ENCODE measurements around the gene LAMB2. TPM values are rescaled to one million over a fixed set of nuclear protein-coding genes. Genes with fewer than 3 reads are reported as not detected.

The LAMB2 gene
- total RNA-seq, 1 donor from 2014 or later = not detected

GRCh38 chr3:49166752-49167556 is 34.1 kb upstream of the LAMB2 start:
- peak overlapping the region; percentile 90 for H3K27ac Mint-ChIP-seq
- H3K27me3 Mint-ChIP-seq = no peaks in the 10 kb centered on the region
- intact Hi-C loops (cut with micrococcal nuclease) = loop anchor here (2.0 to 10.0 kb wide), 2 partner anchors 72 to 178 kb away; partner anchors contain the start of genes QRICH1 and USP4
- peaks cover 37% of the 10 kb centered on the region for H3K36me3 Mint-ChIP-seq (ENCODE audit: low read depth)
- no peak for DNase-seq
- H3K4me1 Mint-ChIP-seq = peaks cover 27% of the 10 kb centered on the region
- H3K4me3 Mint-ChIP-seq = peak overlapping the region; percentile 88
- H3K9me3 Mint-ChIP-seq = no peaks in the 10 kb centered on the region

DNA sequence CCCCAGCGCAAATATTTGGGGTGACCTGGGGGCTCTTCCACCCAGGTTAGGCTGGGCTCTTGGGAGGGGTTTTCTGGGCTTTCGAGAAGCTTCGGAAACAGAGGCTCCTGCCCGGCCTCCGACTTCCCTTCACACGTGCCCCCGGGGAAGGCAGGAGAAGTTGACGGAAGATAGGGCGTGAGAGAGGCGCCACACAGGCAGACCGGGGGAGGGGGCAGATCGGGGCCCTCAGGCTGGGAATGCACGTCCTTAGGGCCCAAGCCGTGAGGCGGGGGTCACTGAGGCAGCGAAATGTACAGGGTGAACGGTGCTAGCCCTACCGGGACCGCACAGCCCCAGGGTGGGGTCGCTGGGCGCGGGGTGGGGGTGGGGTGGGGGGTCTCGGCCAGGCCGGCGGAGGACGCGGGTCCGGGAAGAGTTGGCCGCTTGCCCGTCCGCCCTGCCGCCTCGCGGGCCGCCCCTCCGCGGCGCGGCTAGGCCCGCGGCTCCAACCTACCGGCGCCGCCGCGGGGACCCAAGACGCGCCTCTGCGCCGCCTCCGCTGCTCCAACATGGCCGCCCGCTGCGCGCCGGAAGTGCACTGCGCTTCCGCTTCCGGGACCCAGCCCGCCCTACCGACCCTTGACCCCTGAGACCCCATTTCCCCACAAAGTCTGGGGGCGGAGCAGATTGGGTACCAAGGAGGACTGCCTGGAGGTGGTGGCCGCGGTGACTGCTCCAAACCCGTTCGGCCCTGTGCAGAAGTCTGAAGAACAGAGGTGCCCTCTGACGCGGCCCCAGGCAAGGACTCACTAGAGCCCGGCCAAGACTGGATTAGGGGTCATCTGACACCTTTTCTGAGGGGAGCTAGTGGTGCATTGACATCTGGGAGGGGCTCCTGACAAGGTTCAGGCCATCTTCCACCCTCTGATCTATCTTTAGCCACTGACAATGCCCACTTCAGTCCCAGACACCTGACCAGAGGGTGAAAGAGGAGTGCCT is 33.2 kb upstream of the LAMB2 start, which contains the start of gene CCDC71:
CCDC71 (minus strand) TSS at position 561 of the 981 bp plus-strand sequence. CDS start 2,123 bp downstream, outside the sequence.
- Mint-ChIP-seq H3K27me3 (no peaks in the 10 kb centered on the region), H3K4me3 (peak within 1 kb of the TSS; percentile 95), H3K4me1 (peaks cover 24% of the 10 kb centered on the region), H3K9me3 (no peaks in the 10 kb centered on the region), H3K36me3 (ENCODE audit: low read depth) (peaks cover 38% of the 10 kb centered on the region), H3K27ac (peak within 1 kb of the TSS; percentile 92)
- peak; percentile 94 for DNase-seq
- intact Hi-C loops (cut with micrococcal nuclease) = loop anchor here (2.0 to 10.0 kb wide), 2 partner anchors 71 to 179 kb away; partner anchors contain the start of genes QRICH1 and USP4

- H3K27ac Mint-ChIP-seq = peak overlapping the region; percentile 92
- no peaks in the 10 kb centered on the region for H3K27me3 Mint-ChIP-seq
- intact Hi-C loops (cut with micrococcal nuclease) = loop anchor here (10.0 kb wide), 1 partner anchor 180 kb away; the partner anchor contains the start of gene USP4
- H3K36me3 Mint-ChIP-seq (ENCODE audit: low read depth) = peaks cover 38% of the 10 kb centered on the region
- no peaks in the 10 kb centered on the region for H3K9me3 Mint-ChIP-seq
- peak overlapping the region; percentile 95 for H3K4me3 Mint-ChIP-seq
- DNase-seq = no peak
- H3K4me1 Mint-ChIP-seq = peaks cover 21% of the 10 kb centered on the region
These were observed 32.3 kb upstream of the LAMB2 start for GRCh38 chr3:49164983-49165720.

DNA sequence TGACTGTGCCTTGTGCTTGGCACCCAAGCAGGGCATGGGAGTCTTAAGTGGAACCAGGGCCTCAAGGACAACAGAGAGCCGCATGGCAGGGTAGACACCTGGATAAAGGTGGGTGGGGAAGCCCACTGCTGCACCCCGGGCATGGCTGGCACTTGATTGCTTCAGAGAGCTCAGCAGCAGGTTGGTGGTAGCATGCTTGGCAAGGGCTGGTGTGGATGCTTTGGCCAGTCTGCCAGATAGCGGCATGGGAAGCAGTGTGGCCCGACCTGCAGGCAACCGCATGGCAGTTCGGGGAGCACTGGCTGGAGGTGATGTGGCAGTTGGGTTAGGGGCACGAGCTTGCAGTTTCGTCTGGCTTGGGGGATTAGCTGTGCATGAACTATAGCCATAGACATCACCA is 30.8 kb upstream of the LAMB2 start:
- DNase-seq = no peak
- Mint-ChIP-seq H3K27me3 (no peaks in the 10 kb centered on the region), H3K27ac (no peak overlapping the region), H3K4me3 (no peak overlapping the region), H3K4me1 (peaks cover 20% of the 10 kb centered on the region), H3K36me3 (ENCODE audit: low read depth) (peaks cover 43% of the 10 kb centered on the region), H3K9me3 (no peaks in the 10 kb centered on the region)
- intact Hi-C loops (cut with micrococcal nuclease) = loop anchor here (10.0 kb wide), 1 partner anchor 181 kb away; the partner anchor contains the start of gene USP4

DNA sequence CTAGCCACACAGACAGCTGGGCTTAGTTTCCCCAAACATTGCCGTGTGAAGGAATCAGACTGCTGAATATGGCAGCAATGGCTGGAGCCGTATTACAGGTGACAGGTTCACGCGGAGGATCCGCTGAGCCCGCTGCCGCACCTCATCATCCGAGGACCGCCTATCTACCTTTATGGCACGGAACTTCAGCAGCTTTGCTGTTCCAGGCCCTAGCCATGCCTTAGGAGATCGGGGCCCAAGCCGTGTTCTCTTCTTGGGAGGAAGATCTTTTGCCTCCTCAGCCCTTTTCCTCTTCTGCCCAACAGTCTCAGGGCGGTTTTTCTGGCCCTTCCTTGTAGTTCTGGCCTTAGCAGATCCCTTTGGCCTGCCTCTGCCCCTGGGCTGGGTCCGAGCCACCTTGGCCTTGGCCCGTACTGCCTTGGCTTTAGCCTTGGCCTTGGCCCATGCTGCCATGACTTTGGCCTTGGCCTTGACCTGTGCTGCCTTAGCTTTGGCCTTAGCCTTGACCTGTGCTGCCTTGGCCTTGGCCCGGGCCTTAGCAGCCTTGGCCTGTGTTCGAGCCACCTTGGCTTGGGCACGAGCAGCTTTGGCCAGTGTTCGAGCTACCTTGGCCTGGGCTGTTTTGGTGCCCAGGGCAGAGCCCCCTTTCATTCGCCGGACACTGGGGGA is 30.0 kb upstream of the LAMB2 start:
- peaks cover 43% of the 10 kb centered on the region for H3K36me3 Mint-ChIP-seq (ENCODE audit: low read depth)
- peaks cover 20% of the 10 kb centered on the region for H3K4me1 Mint-ChIP-seq
- H3K27ac Mint-ChIP-seq = no peak overlapping the region
- intact Hi-C loops (cut with micrococcal nuclease) = loop anchor here (10.0 kb wide), 1 partner anchor 182 kb away; the partner anchor contains the start of gene USP4
- DNase-seq = no peak
- H3K4me3 Mint-ChIP-seq = no peak overlapping the region
- no peaks in the 10 kb centered on the region for H3K27me3 Mint-ChIP-seq
- no peaks in the 10 kb centered on the region for H3K9me3 Mint-ChIP-seq

- intact Hi-C loops (cut with micrococcal nuclease) = loop anchor here (10.0 kb wide), 1 partner anchor 183 kb away; the partner anchor contains the start of gene USP4
- Mint-ChIP-seq H3K27me3 (no peaks in the 10 kb centered on the region), H3K27ac (peak overlapping the region; percentile 60), H3K4me1 (peaks cover 20% of the 10 kb centered on the region), H3K4me3 (no peak overlapping the region), H3K36me3 (ENCODE audit: low read depth) (peaks cover 43% of the 10 kb centered on the region), H3K9me3 (no peaks in the 10 kb centered on the region)
- no peak for DNase-seq
These were observed 29.1 kb upstream of the LAMB2 start for GRCh38 chr3:49161808-49162530.

- no peaks in the 10 kb centered on the region for H3K9me3 Mint-ChIP-seq
- no peak overlapping the region for H3K4me3 Mint-ChIP-seq
- peaks cover 39% of the 10 kb centered on the region for H3K36me3 Mint-ChIP-seq (ENCODE audit: low read depth)
- no peak overlapping the region for H3K27ac Mint-ChIP-seq
- no peak for DNase-seq
- intact Hi-C loops (cut with micrococcal nuclease) = loop anchor here (10.0 kb wide), 1 partner anchor 184 kb away; the partner anchor contains the start of gene USP4
- H3K27me3 Mint-ChIP-seq = no peaks in the 10 kb centered on the region
- H3K4me1 Mint-ChIP-seq = peaks cover 16% of the 10 kb centered on the region
These were observed 28.3 kb upstream of the LAMB2 start for GRCh38 chr3:49161197-49161596.

- Mint-ChIP-seq H3K4me1 (peaks cover 4% of the 10 kb centered on the region), H3K27ac (no peak overlapping the region), H3K27me3 (no peaks in the 10 kb centered on the region), H3K36me3 (ENCODE audit: low read depth) (peaks cover 19% of the 10 kb centered on the region), H3K9me3 (no peaks in the 10 kb centered on the region), H3K4me3 (no peak overlapping the region)
- no peak for DNase-seq
- intact Hi-C loops (cut with micrococcal nuclease) = loop anchor here (2.0 kb wide), 1 partner anchor 170 kb away; no protein-coding TSS in a partner anchor
These were observed 25.9 kb upstream of the LAMB2 start for GRCh38 chr3:49158792-49159191.

- H3K27ac Mint-ChIP-seq = no peak overlapping the region
- no peak overlapping the region for H3K4me3 Mint-ChIP-seq
- H3K27me3 Mint-ChIP-seq = no peaks in the 10 kb centered on the region
- H3K9me3 Mint-ChIP-seq = no peaks in the 10 kb centered on the region
- peak; percentile 88 for DNase-seq
- peaks cover 3% of the 10 kb centered on the region for H3K4me1 Mint-ChIP-seq
- intact Hi-C loops (cut with micrococcal nuclease) = loop anchor here (2.0 kb wide), 1 partner anchor 169 kb away; no protein-coding TSS in a partner anchor
- H3K36me3 Mint-ChIP-seq (ENCODE audit: low read depth) = peaks cover 13% of the 10 kb centered on the region
These were observed 25.4 kb upstream of the LAMB2 start for GRCh38 chr3:49158103-49158709.

- H3K27ac Mint-ChIP-seq = no peak overlapping the region
- no peak overlapping the region for H3K4me3 Mint-ChIP-seq
- peaks cover 7% of the 10 kb centered on the region for H3K36me3 Mint-ChIP-seq (ENCODE audit: low read depth)
- H3K4me1 Mint-ChIP-seq = peaks cover 2% of the 10 kb centered on the region
- no peak for DNase-seq
- intact Hi-C loops (cut with micrococcal nuclease) = no loop called here
- H3K27me3 Mint-ChIP-seq = no peaks in the 10 kb centered on the region
- H3K9me3 Mint-ChIP-seq = no peaks in the 10 kb centered on the region
These were observed 24.4 kb upstream of the LAMB2 start for GRCh38 chr3:49157289-49157688.

GRCh38 chr3:49153349-49153912 is 20.6 kb upstream of the LAMB2 start:
- H3K4me1 Mint-ChIP-seq = no peaks in the 10 kb centered on the region
- H3K9me3 Mint-ChIP-seq = no peaks in the 10 kb centered on the region
- intact Hi-C loops (cut with micrococcal nuclease) = no loop called here
- no peaks in the 10 kb centered on the region for H3K27me3 Mint-ChIP-seq
- H3K36me3 Mint-ChIP-seq (ENCODE audit: low read depth) = no peaks in the 10 kb centered on the region
- no peak overlapping the region for H3K4me3 Mint-ChIP-seq
- no peak overlapping the region for H3K27ac Mint-ChIP-seq
- no peak for DNase-seq
